NCI-H460 (cell line): ENCODE measurements around the gene RAB29. TPM values are rescaled to one million over a fixed set of nuclear protein-coding genes. Genes with fewer than 3 reads are reported as not detected.
"Not testable (repeated sequence)": the region's sequence is repeated elsewhere in the genome, so short reads cannot be mapped to it uniquely, and the experiment has no call there.

Experiments used
- DNase-seq: peaks from one replicate; pipeline ENCODE4 v3.0.0-alpha.2; 2016; ENCODE audit warnings: low read depth; ENCODE audit errors: extremely low read depth
- small RNA-seq, 2 experiments: library from RNA; depleted of rRNA; stranded (forward); fragments of <200 nt; gene quantifications; one replicate each; pipeline ENCODE3, GENCODE V24; 2014
- total RNA-seq: library from RNA; depleted of rRNA; stranded (reverse); fragments of >200 nt; shearing (Covaris generic); gene quantifications from 2 replicates; pipeline ENCODE4 v1.2.3, GENCODE V29; 2014; rRNA removed

Gene RAB29
- total RNA-seq, 1 experiment from 2014 or later: 16.1 TPM

- DNase-seq: no peak
Measured at GRCh38 chr1:205729945-205730610, 45.2 kb downstream of the RAB29 start.

- DNase-seq: no peak
Measured at GRCh38 chr1:205726619-205727125, 48.6 kb downstream of the RAB29 start.

GRCh38 chr1:205725514-205725913 is 49.8 kb downstream of the RAB29 start:
- DNase-seq: no peak

- not testable (repeated sequence) for DNase-seq
Measured at GRCh38 chr1:205720740-205721139, 54.5 kb downstream of the RAB29 start.

GRCh38 chr1:205719762-205720161 is 55.5 kb downstream of the RAB29 start:
- DNase-seq: no peak

GRCh38 chr1:205719015-205719414 is 56.3 kb downstream of the RAB29 start:
- no peak for DNase-seq

Small RNA genes lying within 50 kb of the gene (small RNA-seq; reads per million reads assigned to genes)
- gene RF00139: 0 reads per million in 2 experiments

Other genes with a start within 250 kb of the RAB29 start
- 41.5 and 41.8 TPM in 2 replicates for gene ELK4, start 143.5 kb downstream of the RAB29 start, total RNA-seq
- gene SLC45A3, start 95.0 kb downstream of the RAB29 start, total RNA-seq: 2.0 and 2.1 TPM in 2 replicates
- gene NUCKS1, start 25.3 kb downstream of the RAB29 start, total RNA-seq: 269 and 297 TPM in 2 replicates
- gene SLC41A1, start 37.7 kb upstream of the RAB29 start, total RNA-seq: 26.4 TPM in 2 replicates
- not detected in 2 replicates for gene PM20D1, start 74.7 kb upstream of the RAB29 start, total RNA-seq
- 0.02 and 0.06 TPM in 2 replicates for gene SLC26A9, start 168.0 kb upstream of the RAB29 start, total RNA-seq
- not detected in 2 replicates for gene RAB7B, start 227.9 kb upstream of the RAB29 start, total RNA-seq
- not detected in 2 replicates for gene CTSE, start 248.4 kb upstream of the RAB29 start, total RNA-seq